ENCODE measurements around the gene LAMTOR4.

The LAMTOR4 gene

DNA sequence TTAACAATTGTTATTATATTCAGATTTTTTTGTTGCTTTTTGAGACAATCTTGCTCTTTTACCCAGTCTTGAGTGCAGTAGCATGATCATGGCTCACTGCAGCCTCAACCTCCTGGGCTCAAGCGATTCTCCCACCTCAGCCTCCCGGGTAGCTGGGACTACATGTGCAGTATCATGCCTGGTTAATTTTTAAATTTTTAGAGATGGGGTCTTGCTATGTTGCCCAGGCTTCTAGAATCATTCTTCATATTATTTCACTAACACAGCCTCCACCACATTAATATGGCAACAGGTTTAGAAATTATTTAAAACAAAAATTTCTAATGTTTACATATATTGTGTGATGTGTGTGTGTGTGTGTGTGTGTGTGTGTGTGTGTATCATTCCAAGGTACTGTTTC lies 1.4 kb upstream of the LAMTOR4 start:
- TF ChIP-seq, protein P1, sequence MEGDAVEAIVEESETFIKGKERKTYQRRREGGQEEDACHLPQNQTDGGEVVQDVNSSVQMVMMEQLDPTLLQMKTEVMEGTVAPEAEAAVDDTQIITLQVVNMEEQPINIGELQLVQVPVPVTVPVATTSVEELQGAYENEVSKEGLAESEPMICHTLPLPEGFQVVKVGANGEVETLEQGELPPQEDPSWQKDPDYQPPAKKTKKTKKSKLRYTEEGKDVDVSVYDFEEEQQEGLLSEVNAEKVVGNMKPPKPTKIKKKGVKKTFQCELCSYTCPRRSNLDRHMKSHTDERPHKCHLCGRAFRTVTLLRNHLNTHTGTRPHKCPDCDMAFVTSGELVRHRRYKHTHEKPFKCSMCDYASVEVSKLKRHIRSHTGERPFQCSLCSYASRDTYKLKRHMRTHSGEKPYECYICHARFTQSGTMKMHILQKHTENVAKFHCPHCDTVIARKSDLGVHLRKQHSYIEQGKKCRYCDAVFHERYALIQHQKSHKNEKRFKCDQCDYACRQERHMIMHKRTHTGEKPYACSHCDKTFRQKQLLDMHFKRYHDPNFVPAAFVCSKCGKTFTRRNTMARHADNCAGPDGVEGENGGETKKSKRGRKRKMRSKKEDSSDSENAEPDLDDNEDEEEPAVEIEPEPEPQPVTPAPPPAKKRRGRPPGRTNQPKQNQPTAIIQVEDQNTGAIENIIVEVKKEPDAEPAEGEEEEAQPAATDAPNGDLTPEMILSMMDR (conservative IDR thresholded peaks at IDR 0.05): no peak
- H3K27ac ChIP-seq: no peak overlapping the region

DNA sequence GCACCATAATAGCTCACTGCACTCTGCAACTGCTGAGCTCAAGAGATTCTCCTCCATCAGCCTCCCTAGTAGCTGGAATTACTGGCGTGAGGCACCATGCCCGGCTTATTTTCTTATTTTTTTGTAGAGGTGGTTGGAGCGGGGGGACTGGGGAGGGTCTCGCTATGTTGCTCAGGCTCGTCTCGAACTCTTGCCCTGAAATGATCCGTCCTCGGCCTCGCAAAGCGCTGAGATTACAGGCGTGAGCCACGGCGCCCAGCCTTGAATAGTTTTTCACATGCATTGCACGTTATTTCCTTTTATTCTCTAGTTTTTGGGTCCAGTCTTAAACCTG lies 526 bp upstream of the LAMTOR4 start:
- TF ChIP-seq, protein P1 (conservative IDR thresholded peaks at IDR 0.05): no peak
- peak overlapping the region; percentile 88 for H3K27ac ChIP-seq

DNA sequence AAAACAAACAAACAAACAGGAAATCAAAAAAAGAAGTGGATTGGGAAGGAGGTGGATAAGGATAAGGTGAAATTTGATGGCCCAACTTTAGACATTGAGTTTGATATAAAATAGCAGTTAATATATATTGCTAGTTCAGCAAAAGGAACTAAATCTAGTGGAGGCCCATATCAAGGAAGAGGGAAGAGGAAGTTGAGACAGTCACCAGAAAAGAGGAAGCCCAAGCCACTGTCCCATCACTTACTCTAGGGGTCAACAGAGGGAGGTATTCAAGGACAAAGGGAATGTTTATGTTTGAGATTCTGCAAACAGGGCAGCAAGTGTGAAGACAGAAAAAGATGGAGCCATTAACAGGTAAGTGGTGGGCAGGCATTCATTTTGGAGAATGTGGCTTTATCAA lies 3.7 kb downstream of the LAMTOR4 start:
- TF ChIP-seq, protein P1 (conservative IDR thresholded peaks at IDR 0.05): no peak
- H3K27ac ChIP-seq: no peak overlapping the region

DNA sequence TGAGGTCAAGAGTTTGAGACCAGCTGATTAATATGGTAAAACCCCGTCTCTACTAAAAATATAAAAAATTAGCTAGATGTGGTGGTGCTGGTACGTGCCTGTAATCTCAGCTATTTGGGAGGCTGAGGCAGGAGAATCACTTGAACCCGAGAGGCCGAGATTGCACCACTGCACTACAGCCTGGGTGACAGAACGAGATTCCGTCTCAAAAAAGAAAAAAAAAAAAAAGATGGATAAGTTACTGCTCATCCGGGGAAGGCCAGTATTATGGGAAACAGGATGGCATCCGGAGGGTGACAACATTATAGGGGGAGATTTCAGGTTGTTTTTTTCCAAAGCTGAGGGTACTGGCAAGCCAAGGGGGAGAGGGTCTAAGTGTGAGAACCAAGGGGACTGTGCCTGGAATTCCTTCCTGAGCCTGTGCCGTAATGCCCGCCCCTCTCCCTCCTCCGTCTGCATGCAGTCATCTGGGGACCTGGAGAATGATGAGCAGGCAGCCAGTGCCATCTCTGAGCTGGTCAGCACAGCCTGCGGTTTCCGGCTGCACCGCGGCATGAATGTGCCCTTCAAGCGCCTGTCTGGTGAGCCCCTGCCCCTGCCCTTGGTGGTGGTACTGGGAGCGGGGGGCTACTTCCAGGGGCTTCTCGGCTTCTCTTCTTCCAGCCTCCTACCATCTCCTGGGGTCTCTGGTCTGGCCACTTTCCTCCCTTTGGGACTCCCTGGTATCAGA lies 4.4 kb downstream of the LAMTOR4 start:
- TF ChIP-seq, protein P1 (conservative IDR thresholded peaks at IDR 0.05): no peak
- H3K27ac ChIP-seq: no peak overlapping the region

DNA sequence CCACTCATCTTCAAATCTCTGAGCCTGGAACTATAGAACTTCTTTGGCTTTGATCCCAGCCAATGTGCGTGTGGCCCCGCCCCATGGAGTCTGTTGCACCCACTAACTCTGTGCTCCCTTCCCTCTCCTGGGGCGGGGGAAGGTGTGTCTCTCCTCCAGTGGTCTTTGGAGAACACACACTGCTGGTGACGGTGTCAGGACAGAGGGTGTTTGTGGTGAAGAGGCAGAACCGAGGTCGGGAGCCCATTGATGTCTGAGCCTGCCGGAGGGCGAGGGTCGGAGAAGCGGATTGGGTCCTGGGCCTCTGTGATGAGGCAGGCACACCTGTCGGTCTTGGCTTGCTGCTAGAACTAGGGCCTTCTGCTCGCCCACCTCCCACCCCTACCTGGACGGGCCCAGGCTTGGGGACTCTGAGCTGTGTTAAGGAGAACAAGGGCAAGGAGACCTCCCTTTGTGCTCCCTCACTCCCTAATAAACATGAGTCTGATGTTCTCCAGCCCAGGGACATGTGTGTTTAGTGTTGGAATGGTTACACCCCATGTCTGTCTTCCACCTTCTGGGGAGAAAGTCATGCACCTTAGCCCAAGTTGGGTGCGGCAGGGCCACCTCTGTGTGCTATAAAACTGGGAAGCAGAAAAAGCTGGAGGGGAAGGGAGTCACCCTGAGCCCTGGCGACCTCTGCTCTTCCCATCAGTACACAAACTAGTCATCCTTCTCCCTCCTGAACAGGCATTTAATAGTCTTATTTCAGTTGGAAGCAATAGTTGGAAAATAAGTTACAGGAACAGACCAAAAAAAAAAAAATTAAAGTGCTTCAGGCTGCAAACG lies 5.2 kb downstream of the LAMTOR4 start:
- no peak overlapping the region for H3K27ac ChIP-seq
- TF ChIP-seq, protein P1 (conservative IDR thresholded peaks at IDR 0.05): no peak

DNA sequence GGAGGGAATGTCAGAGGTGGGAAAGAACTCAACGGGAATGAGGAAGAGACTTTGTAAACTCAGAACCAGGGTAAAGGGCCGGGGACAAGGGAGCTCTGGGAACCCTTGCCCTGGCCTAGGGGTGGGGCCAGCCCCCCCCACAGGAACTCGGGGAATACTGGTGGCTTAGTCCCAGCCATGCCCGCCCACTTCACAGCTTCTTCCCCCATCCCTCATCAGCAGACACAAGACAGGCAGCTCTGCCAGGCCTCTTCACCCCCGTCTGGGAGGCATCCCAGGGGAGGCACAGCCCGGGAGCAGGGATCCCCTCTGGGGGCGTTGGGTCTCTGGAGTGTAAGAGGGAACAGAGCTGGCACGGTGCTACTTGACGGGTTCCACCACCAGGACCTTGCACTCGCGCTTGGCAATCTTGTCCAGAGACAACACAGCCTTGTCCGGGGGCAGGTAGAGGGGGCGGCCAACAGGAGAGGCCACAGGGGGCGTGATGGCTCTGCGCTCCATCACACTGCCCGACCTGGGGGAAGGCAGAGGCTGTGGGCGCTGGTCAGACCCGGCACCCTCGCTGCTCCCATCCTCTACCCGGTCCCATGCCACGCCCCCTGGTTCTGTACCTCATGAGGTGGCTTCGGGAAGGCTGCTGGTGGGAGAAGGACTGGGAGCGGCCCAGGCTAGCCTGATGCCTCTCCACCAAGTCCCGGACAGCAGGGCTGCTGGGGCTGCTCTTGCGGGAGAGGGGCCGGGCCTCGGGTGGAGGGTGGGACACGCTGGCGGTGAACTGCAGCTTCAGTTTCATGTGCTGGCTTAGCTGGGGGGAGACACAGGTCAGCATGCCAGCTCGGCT lies 6.2 kb downstream of the LAMTOR4 start:
- no peak overlapping the region for H3K27ac ChIP-seq
- TF ChIP-seq, protein P1 (conservative IDR thresholded peaks at IDR 0.05): no peak

Data from VCaP (cell line).